ENCODE results near the gene KDM3B.

DNA sequence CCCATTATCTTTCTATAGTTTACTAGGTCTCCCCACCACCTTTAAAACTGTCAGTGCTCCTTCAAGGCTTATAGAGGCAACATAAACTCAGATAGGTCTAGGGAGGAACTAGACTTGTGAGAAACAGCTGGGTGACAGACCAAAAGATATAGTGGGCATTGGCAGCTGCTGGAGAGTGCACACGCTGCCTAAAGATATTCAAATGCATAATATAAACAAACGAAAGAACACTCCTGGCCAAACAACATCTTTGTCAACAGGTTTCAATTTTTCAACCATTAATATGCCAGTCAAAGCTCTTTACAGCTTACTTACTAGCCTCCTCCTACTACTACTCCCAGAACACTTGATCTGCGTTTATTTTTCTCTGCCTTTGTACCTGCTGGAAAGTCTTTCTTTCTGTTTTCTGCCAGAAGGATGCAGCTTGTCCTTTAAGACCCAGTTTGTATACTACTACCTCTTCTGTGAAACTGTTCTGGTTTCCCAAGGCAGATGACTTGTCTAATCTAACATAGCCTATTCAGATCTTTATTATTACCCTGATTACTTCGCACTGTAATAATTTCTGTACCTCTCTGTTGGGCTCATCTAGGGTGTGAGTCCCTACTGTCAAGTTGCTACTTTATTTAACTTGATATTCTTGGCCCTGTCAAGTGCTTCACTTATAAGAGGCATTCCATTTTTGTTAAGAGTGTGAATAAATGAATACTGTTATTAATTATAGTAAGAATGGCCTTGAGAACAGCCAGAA, 14.3 kb downstream of the KDM3B start:
- TF ChIP-seq, protein P1, sequence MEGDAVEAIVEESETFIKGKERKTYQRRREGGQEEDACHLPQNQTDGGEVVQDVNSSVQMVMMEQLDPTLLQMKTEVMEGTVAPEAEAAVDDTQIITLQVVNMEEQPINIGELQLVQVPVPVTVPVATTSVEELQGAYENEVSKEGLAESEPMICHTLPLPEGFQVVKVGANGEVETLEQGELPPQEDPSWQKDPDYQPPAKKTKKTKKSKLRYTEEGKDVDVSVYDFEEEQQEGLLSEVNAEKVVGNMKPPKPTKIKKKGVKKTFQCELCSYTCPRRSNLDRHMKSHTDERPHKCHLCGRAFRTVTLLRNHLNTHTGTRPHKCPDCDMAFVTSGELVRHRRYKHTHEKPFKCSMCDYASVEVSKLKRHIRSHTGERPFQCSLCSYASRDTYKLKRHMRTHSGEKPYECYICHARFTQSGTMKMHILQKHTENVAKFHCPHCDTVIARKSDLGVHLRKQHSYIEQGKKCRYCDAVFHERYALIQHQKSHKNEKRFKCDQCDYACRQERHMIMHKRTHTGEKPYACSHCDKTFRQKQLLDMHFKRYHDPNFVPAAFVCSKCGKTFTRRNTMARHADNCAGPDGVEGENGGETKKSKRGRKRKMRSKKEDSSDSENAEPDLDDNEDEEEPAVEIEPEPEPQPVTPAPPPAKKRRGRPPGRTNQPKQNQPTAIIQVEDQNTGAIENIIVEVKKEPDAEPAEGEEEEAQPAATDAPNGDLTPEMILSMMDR (IDR thresholded peaks at IDR 0.05; ENCODE audit: low read depth, low read length) = no peak
- TF ChIP-seq POLR2A (IDR thresholded peaks at IDR 0.05; ENCODE audit: extremely low read depth, insufficient read length) (no peak), MYC (IDR thresholded peaks at IDR 0.05; ENCODE audit: low read depth, low read length) (no peak)
- TF ChIP-seq, protein P2, sequence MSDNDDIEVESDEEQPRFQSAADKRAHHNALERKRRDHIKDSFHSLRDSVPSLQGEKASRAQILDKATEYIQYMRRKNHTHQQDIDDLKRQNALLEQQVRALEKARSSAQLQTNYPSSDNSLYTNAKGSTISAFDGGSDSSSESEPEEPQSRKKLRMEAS (IDR thresholded peaks at IDR 0.05; ENCODE audit: low read depth, low read length) = no peak

Measured in NB4 (cell line).